Measurements from ENCODE around the gene GPHN. TPM values are rescaled to one million over a fixed set of nuclear protein-coding genes. Genes with fewer than 3 reads are reported as not detected.
"Not testable (repeated sequence)": the region's sequence is repeated elsewhere in the genome, so short reads cannot be mapped to it uniquely, and the experiment has no call there.

The GPHN gene
- total and polyA plus RNA-seq, 11 donors, result 15.2 to 37.1 (median 30.1) TPM

- intact Hi-C loops (cut with DNase I), result loop anchor here in 1 of 10 donors (10.0 kb wide), 1 partner anchor 171 kb away; no protein-coding TSS in a partner anchor
- Histone ChIP-seq H3K9me3 (peaks cover 0 to 87% (median 18%) of the 10 kb centered on the region in 12 donors), H3K27me3 (no peaks in the 10 kb centered on the region), H3K36me3 (no peaks in the 10 kb centered on the region), H3K27ac (no peak overlapping the region), H3K4me3 (no peak overlapping the region), H3K4me1 (no peaks in the 10 kb centered on the region)
- TF ChIP-seq CTCF (IDR thresholded peaks at IDR 0.05) (no peak), POLR2A (IDR thresholded peaks at IDR 0.05) (no peak)
- DNase-seq (no peak), ATAC-seq (peak in 1 of 4 donors; percentile 16)
- WGBS, 4 donors, result 98 to 100% (median 100%) methylated on average over 1 of the region's 1 CpG
Observed at GRCh38 chr14:66575939-66576338, 68.0 kb downstream of the GPHN start.

GRCh38 chr14:66587753-66588152 is 79.8 kb downstream of the GPHN start:
- DNase-seq; H3K27me3 ChIP-seq; intact Hi-C loops (cut with DNase I); H3K4me1 ChIP-seq; H3K4me3 ChIP-seq; H3K27ac ChIP-seq; H3K36me3 ChIP-seq; ATAC-seq: not testable (repeated sequence)
- WGBS, 4 donors, result 96 to 100% (median 97%) methylated on average over 4 to 6 of the region's 6 CpGs
- peaks cover 0 to 25% (median 0%) of the 10 kb centered on the region in 12 donors for H3K9me3 ChIP-seq

GRCh38 chr14:66595394-66595793 is 87.4 kb downstream of the GPHN start:
- peaks cover 0 to 66% (median 7%) of the 10 kb centered on the region in 12 donors for H3K9me3 ChIP-seq
- WGBS, 4 donors, result 88 to 100% (median 98%) methylated on average over 4 of the region's 4 CpGs
- TF ChIP-seq CTCF (IDR thresholded peaks at IDR 0.05) (no peak), POLR2A (IDR thresholded peaks at IDR 0.05) (no peak)

GRCh38 chr14:66596241-66596985 is 88.5 kb downstream of the GPHN start:
- ATAC-seq, result no peak
- peaks cover 0 to 4% (median 0%) of the 10 kb centered on the region in 12 donors for H3K4me1 ChIP-seq
- no peak overlapping the region for H3K27ac ChIP-seq
- 89 to 98% (median 96%) methylated on average over 4 to 9 of the region's 9 CpGs for WGBS, 4 donors
- intact Hi-C loops (cut with DNase I), result no loop called here
- H3K36me3 ChIP-seq, result no peaks in the 10 kb centered on the region
- H3K9me3 ChIP-seq, result peaks cover 0 to 65% (median 7%) of the 10 kb centered on the region in 12 donors
- no peak for DNase-seq
- H3K4me3 ChIP-seq, result no peak overlapping the region
- H3K27me3 ChIP-seq, result no peaks in the 10 kb centered on the region
- no peak for TF ChIP-seq POLR2A (IDR thresholded peaks at IDR 0.05)
- no peak for TF ChIP-seq CTCF (IDR thresholded peaks at IDR 0.05)

More at GRCh38 chr14:66595394-66595793, 87.4 kb downstream of the GPHN start:
- peaks cover 0 to 4% (median 0%) of the 10 kb centered on the region in 12 donors for H3K4me1 ChIP-seq
- H3K27me3 ChIP-seq, result no peaks in the 10 kb centered on the region
- ATAC-seq (peak in 1 of 4 donors; percentile 20), DNase-seq (no peak)
- no peak overlapping the region for H3K4me3 ChIP-seq
- no peaks in the 10 kb centered on the region for H3K36me3 ChIP-seq
- H3K27ac ChIP-seq, result no peak overlapping the region
- intact Hi-C loops (cut with DNase I), result no loop called here

Data from heart left ventricle (tissue), 16 donors.